HepG2 (cell line): ENCODE results near the gene PDE4D. TPM values are rescaled to one million over a fixed set of nuclear protein-coding genes. Genes with fewer than 3 reads are reported as not detected.

Experiments used
- ATAC-seq: fragments of 200-7000 bp; cut with Tn5 transposase; 3 replicates; pipeline ENCODE4 v1.9.1; 2020; ENCODE audit warnings: mild to moderate bottlenecking, moderate library complexity
- BruUV-seq: library from RNA; stranded (reverse); fragments of 400-500 nt; replicated peaks from 2 replicates; lab custom pipeline; 2021; lab: Mats Ljungman, UMichigan
- CTCF ChIA-PET: fragments of 300-600 bp; formaldehyde crosslinking; extraction: SDS; loops from one replicate; lab custom pipeline; 2021; ENCODE audit warnings: low total read pairs, inconsistent platforms, low intra/inter-chr PET ratio; lab: Yijun Ruan, JAX
- POLR2A ChIA-PET: fragments of 350-600 bp; sonication (Branson Sonifier 250); formaldehyde crosslinking; loops from one replicate; lab custom pipeline; 2020; ENCODE audit warnings: antibody characterized with exemption, inconsistent platforms; lab: Yijun Ruan, JAX
- DNase-seq: peaks from one replicate; pipeline ENCODE4 v3.0.0-alpha.2; 2015; ENCODE audit warnings: low spot score
- FAIRE-seq: peaks from 3 replicates; lab custom pipeline; 2011; peaks lifted over from hg19 to GRCh38; lab: Jason Lieb, UNC
- H2AFZ ChIP-seq: one replicate; pipeline ENCODE4 v1.6.1; 2011; ENCODE audit warnings: low read length, inconsistent platforms
- H3K27ac ChIP-seq: fragments of 300-600 bp; 3 replicates; pipeline ENCODE4 v1.8.0; 2011; ENCODE audit warnings: mixed run types, mild to moderate bottlenecking, mixed read lengths, low read length, inconsistent platforms; ENCODE audit not compliant: insufficient read depth; ENCODE audit errors: extremely low read length
- H3K27me3 ChIP-seq, 2 experiments: fragments of 200-600 bp in 1 of 2; 2 replicates in 1 of 2; 3 replicates in 1 of 2; pipeline versions ENCODE4 v1.6.0 to v1.8.0; 2011; ENCODE audit warnings: low read length in 2 of 2, mild to moderate bottlenecking in 2 of 2, moderate library complexity in 2 of 2, inconsistent platforms in 1 of 2; ENCODE audit not compliant: insufficient read depth in 2 of 2, control insufficient read depth in 1 of 2
- H3K36me3 ChIP-seq, 2 experiments: fragments of 200-600 bp in 1 of 2; replicated peaks in 1 of 2; 2 replicates in 1 of 2; 3 replicates in 1 of 2; pipeline versions ENCODE4 v1.5.1 to v1.8.0; 2011; ENCODE audit warnings: low read length in 2 of 2, inconsistent platforms in 1 of 2; ENCODE audit not compliant: insufficient read depth in 2 of 2, control insufficient read depth in 1 of 2
- H3K4me1 ChIP-seq: 2 replicates; pipeline ENCODE4 v1.5.1; 2012; ENCODE audit warnings: low read length, inconsistent platforms; ENCODE audit not compliant: insufficient read depth
- H3K4me2 ChIP-seq: 2 replicates; pipeline ENCODE4 v1.6.0; 2011; ENCODE audit warnings: low read depth, low read length, inconsistent platforms
- H3K4me3 ChIP-seq, 3 experiments: fragments of 200-600 bp in 1 of 3; sonication (generic), shearing (Covaris generic) in 1 of 3; replicated peaks in 1 of 3; 2 replicates each; pipeline ENCODE4 v1.5.1; 2011 to 2016; ENCODE audit warnings: low read length in 3 of 3, inconsistent platforms in 2 of 3, low read depth in 2 of 3, mild to moderate bottlenecking in 2 of 3, control low read depth in 1 of 3, mixed read lengths in 1 of 3; ENCODE audit not compliant: insufficient read depth in 1 of 3
- H3K79me2 ChIP-seq: one replicate; pipeline ENCODE4 v1.6.1; 2011; ENCODE audit warnings: low read length, inconsistent platforms; ENCODE audit not compliant: insufficient read depth
- H3K9ac ChIP-seq: 2 replicates; pipeline ENCODE4 v1.6.0; 2011; ENCODE audit warnings: mild to moderate bottlenecking, low read depth, low read length, inconsistent platforms; ENCODE audit not compliant: insufficient read depth
- H3K9me3 ChIP-seq: 2 replicates; pipeline ENCODE4 v1.5.1; 2012; ENCODE audit warnings: mild to moderate bottlenecking, low read length
- H4K20me1 ChIP-seq: 2 replicates; pipeline ENCODE4 v1.6.0; 2011; ENCODE audit warnings: inconsistent platforms, mild to moderate bottlenecking, low read length, moderate library complexity; ENCODE audit not compliant: insufficient read depth
- CBFB ChIP-seq: sonication (generic); formaldehyde crosslinking; IDR thresholded peaks from 2 replicates; pipeline ENCODE4 v1.4.0; 2020; ENCODE audit warnings: missing genetic modification reagents
- HNRNPK ChIP-seq: fragments of 200-400 bp; formaldehyde crosslinking; IDR thresholded peaks from 2 replicates; pipeline ENCODE4 v1.6.1; 2018; ENCODE audit warnings: low read length, low read depth, moderate library complexity, mild to moderate bottlenecking; ENCODE audit not compliant: poor library complexity, severe bottlenecking
- KDM2A ChIP-seq: sonication (generic); formaldehyde crosslinking; IDR thresholded peaks from 2 replicates; pipeline ENCODE4 v1.4.0; 2020; ENCODE audit warnings: low read depth, missing genetic modification reagents, borderline replicate concordance
- MXI1 ChIP-seq: IDR thresholded peaks from 3 replicates; pipeline ENCODE4 v1.6.1; 2012; ENCODE audit warnings: low read depth, low read length, inconsistent platforms, borderline replicate concordance
- PHF5A ChIP-seq: IDR thresholded peaks from one replicate; pipeline ENCODE4 v1.6.1; 2018; ENCODE audit warnings: low read depth, missing genetic modification reagents; ENCODE audit not compliant: unreplicated experiment
- RBFOX2 ChIP-seq: fragments of 200-400 bp; formaldehyde crosslinking; IDR thresholded peaks from 2 replicates; pipeline ENCODE4 v1.6.1; 2017; ENCODE audit warnings: low read depth, mild to moderate bottlenecking, low read length
- SMAD3 ChIP-seq: sonication (generic); formaldehyde crosslinking; IDR thresholded peaks from 2 replicates; pipeline ENCODE4 v1.4.0; 2020; ENCODE audit warnings: missing genetic modification reagents
- SMARCC2 ChIP-seq: fragments of 450-650 bp; IDR thresholded peaks from 2 replicates; pipeline ENCODE4 v1.6.1; 2017; ENCODE audit warnings: antibody characterized with exemption, mild to moderate bottlenecking
- YY1 ChIP-seq: IDR thresholded peaks from 2 replicates; pipeline ENCODE4 v1.6.1; 2011; ENCODE audit warnings: low read length, low read depth, moderate library complexity, mild to moderate bottlenecking; ENCODE audit not compliant: insufficient read depth, insufficient replicate concordance
- ZNF138 ChIP-seq: sonication (generic); formaldehyde crosslinking; IDR thresholded peaks from 2 replicates; pipeline ENCODE4 v1.5.0; 2020; ENCODE audit warnings: mild to moderate bottlenecking, low read depth, missing genetic modification reagents
- ZNF589 ChIP-seq: sonication (generic); formaldehyde crosslinking; conservative IDR thresholded peaks from 2 replicates; pipeline ENCODE4 v1.8.0; 2022; ENCODE audit warnings: mild to moderate bottlenecking, moderate library complexity, missing genetic modification reagents
- ZNF781 ChIP-seq: sonication (generic); formaldehyde crosslinking; IDR thresholded peaks from 2 replicates; pipeline ENCODE4 v1.5.1; 2020; ENCODE audit warnings: borderline replicate concordance, mild to moderate bottlenecking, missing genetic modification reagents; ENCODE audit errors: not compliant biosample characterization
- WGBS: methylation state at CpG from one replicate; pipeline ENCODE4 v1.1.6; 2017; ENCODE audit warnings: low lambda C conversion rate; 5-methylcytosine and 5-hydroxymethylcytosine counted together
- in situ Hi-C: cut with HindIII; loops from 2 replicates; pipeline ENCODE4 v1.10.0; 2017; ENCODE audit warnings: low pct_unique_long_range_greater_than_20kb; ENCODE audit not compliant: extremely low pct_ligation_motif_present
- intact Hi-C: fragments of 100-400 bp; cut with micrococcal nuclease; formaldehyde crosslinking; loops from one replicate; pipeline ENCODE4 v1.10.0; 2022; ENCODE audit not compliant: unreplicated experiment
- polyA plus RNA-seq, 8 experiments: library from polyadenylated mRNA; depleted of rRNA in 3 of 8; stranded (reverse) in 7 of 8; unstranded in 1 of 8; fragments of >200 nt; fragmentation: Illumina TruSeq in 4 of 8; extraction: Trizol in 4 of 8; gene quantifications; 2 replicates each; pipeline versions ENCODE4 v1.2.1 to v1.2.3, GENCODE V29; 2011 to 2016; ENCODE audit warnings: low read depth in 4 of 8, missing spikeins in 1 of 8, mixed read lengths in 1 of 8; ENCODE audit not compliant: insufficient read depth in 1 of 8
- total RNA-seq, 5 experiments: library from RNA; depleted of rRNA; stranded (reverse); fragments of >200 nt; fragmentation: Illumina TruSeq; extraction: Trizol; gene quantifications; 2 replicates each; pipeline ENCODE4 v1.2.3, GENCODE V29; 2016; ENCODE audit warnings: low read depth in 1 of 5
- TF ChIP-seq, protein P1 (sequence below): sonication (generic); formaldehyde crosslinking; IDR thresholded peaks from 2 replicates; pipeline ENCODE4 v1.9.0; 2022; ENCODE audit warnings: low read depth, missing genetic modification reagents
- TF ChIP-seq, protein P2 (sequence below): sonication (generic); formaldehyde crosslinking; IDR thresholded peaks from 2 replicates; pipeline ENCODE4 v1.4.0; 2020; ENCODE audit warnings: missing genetic modification reagents
- TF ChIP-seq, protein P3 (sequence below): sonication (generic); formaldehyde crosslinking; IDR thresholded peaks from 2 replicates; pipeline ENCODE4 v1.4.0; 2020; ENCODE audit warnings: missing genetic modification reagents
- TF ChIP-seq, protein P4 (sequence below): sonication (generic); formaldehyde crosslinking; IDR thresholded peaks from 2 replicates; pipeline ENCODE4 v1.5.0; 2020; ENCODE audit warnings: missing genetic modification reagents
- TF ChIP-seq, protein P5 (sequence below): sonication (generic); formaldehyde crosslinking; IDR thresholded peaks from 2 replicates; pipeline ENCODE4 v1.5.0; 2020; ENCODE audit warnings: mild to moderate bottlenecking, missing genetic modification reagents

PDE4D gene
- total and polyA plus RNA-seq, 2 of the 13 experiments (the other 11 are each of a cell fraction or from before 2014, with no cell fraction given) = 7.0 to 12.2 TPM

DNA sequence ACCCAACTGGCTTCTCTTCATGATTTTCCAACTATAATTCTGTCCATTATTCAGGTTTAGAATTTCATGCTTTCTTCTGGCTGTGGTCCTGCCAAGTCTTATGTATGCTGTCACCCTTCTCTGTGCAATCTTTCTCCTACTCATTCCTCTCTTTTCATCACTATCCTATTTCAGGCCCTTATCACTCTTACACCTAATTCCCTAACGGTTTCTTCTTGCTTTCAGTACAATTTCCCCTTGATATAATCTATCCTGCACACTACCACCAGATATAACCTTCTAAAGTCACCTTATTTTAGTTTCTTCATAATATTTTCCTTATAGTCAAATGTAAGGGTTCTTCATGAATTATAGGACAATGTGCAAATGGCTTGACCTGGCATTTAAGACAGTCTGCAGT, 874.4 kb downstream of the PDE4D start (continued):
- TF ChIP-seq ZNF589 (CRISPR knock-in tag) = no peak
- TF ChIP-seq, all 625 proteins: peak for 0

DNA sequence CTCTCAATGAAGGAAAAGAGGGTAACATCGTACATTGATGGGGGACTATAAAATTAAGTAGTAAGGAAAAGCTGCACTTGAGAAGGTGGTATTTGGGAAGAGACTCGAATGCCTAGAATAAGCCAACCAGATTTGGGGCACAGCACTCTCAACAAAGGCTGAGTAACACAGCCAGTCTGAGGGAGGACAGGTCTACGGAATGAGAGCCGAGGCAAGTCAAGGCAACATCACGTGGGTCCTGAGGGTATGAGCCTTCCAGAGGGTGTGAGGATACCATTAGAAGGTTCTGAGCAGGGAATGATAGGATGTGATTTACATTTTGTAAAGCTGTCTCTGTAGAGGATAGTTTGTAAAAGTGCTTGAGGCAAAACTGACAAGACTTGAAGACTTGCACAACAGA, 876.6 kb downstream of the PDE4D start:
- POLR2A ChIA-PET = no interaction called here
- TF ChIP-seq KDM2A (CRISPR knock-in tag) (no peak), MXI1 (no peak), YY1 (no peak), HNRNPK (no peak), ZNF781 (CRISPR knock-in tag) (no peak), ZNF138 (CRISPR knock-in tag) (no peak), SMAD3 (CRISPR knock-in tag) (no peak), CBFB (CRISPR knock-in tag) (no peak), RBFOX2 (no peak), SMARCC2 (no peak), PHF5A (CRISPR knock-in tag) (no peak)
- TF ChIP-seq, protein P1, sequence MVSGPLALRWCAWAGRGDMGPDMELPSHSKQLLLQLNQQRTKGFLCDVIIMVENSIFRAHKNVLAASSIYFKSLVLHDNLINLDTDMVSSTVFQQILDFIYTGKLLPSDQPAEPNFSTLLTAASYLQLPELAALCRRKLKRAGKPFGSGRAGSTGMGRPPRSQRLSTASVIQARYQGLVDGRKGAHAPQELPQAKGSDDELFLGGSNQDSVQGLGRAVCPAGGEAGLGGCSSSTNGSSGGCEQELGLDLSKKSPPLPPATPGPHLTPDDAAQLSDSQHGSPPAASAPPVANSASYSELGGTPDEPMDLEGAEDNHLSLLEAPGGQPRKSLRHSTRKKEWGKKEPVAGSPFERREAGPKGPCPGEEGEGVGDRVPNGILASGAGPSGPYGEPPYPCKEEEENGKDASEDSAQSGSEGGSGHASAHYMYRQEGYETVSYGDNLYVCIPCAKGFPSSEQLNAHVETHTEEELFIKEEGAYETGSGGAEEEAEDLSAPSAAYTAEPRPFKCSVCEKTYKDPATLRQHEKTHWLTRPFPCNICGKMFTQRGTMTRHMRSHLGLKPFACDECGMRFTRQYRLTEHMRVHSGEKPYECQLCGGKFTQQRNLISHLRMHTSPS (CRISPR knock-in tag) = no peak
- TF ChIP-seq, protein P2, sequence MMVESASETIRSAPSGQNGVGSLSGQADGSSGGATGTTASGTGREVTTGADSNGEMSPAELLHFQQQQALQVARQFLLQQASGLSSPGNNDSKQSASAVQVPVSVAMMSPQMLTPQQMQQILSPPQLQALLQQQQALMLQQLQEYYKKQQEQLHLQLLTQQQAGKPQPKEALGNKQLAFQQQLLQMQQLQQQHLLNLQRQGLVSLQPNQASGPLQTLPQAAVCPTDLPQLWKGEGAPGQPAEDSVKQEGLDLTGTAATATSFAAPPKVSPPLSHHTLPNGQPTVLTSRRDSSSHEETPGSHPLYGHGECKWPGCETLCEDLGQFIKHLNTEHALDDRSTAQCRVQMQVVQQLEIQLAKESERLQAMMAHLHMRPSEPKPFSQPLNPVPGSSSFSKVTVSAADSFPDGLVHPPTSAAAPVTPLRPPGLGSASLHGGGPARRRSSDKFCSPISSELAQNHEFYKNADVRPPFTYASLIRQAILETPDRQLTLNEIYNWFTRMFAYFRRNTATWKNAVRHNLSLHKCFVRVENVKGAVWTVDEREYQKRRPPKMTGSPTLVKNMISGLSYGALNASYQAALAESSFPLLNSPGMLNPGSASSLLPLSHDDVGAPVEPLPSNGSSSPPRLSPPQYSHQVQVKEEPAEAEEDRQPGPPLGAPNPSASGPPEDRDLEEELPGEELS = no peak
- TF ChIP-seq, protein P3, sequence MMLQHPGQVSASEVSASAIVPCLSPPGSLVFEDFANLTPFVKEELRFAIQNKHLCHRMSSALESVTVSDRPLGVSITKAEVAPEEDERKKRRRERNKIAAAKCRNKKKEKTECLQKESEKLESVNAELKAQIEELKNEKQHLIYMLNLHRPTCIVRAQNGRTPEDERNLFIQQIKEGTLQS (CRISPR knock-in tag) = no peak
- TF ChIP-seq, protein P4, sequence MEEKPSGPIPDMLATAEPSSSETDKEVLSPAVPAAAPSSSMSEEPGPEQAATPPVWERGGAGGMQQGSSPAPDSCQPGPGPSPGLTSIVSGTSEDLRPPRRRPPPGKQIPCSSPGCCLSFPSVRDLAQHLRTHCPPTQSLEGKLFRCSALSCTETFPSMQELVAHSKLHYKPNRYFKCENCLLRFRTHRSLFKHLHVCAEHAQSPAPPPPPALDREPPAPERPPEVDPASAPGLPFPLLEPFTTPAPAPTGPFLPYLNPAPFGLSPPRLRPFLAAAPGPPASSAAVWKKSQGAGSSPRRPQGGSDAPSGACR = no peak
- TF ChIP-seq, protein P5, sequence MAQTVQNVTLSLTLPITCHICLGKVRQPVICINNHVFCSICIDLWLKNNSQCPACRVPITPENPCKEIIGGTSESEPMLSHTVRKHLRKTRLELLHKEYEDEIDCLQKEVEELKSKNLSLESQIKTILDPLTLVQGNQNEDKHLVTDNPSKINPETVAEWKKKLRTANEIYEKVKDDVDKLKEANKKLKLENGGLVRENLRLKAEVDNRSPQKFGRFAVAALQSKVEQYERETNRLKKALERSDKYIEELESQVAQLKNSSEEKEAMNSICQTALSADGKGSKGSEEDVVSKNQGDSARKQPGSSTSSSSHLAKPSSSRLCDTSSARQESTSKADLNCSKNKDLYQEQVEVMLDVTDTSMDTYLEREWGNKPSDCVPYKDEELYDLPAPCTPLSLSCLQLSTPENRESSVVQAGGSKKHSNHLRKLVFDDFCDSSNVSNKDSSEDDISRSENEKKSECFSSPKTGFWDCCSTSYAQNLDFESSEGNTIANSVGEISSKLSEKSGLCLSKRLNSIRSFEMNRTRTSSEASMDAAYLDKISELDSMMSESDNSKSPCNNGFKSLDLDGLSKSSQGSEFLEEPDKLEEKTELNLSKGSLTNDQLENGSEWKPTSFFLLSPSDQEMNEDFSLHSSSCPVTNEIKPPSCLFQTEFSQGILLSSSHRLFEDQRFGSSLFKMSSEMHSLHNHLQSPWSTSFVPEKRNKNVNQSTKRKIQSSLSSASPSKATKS (CRISPR knock-in tag) = no peak

More for the DNA sequence above, 876.6 kb downstream of the PDE4D start:
- intact Hi-C loops = no loop called here
- no peak overlapping the region for H3K9ac ChIP-seq
- no peak overlapping the region for H2AFZ ChIP-seq
- H3K27me3 ChIP-seq = no peaks in the 10 kb centered on the region; a peak in 1 of 5 replicates
- H3K4me2 ChIP-seq = no peak overlapping the region
- peaks cover 11% of the 10 kb centered on the region for H3K4me1 ChIP-seq
- no peaks in the 10 kb centered on the region; the same call in 1 of the 2 replicates for H4K20me1 ChIP-seq
- CTCF ChIA-PET = no interaction called here
- no TSS peak for BruUV-seq
- in situ Hi-C loops = no loop called here
- H3K36me3 ChIP-seq = no peaks in the 10 kb centered on the region
- no peak overlapping the region for H3K27ac ChIP-seq
- no peaks in the 10 kb centered on the region for H3K79me2 ChIP-seq
- 70% methylated on average over 5 of the region's 5 CpGs for WGBS
- no peak overlapping the region for H3K4me3 ChIP-seq
- DNase-seq (no peak), ATAC-seq (no peak), FAIRE-seq (no peak)
- no peaks in the 10 kb centered on the region for H3K9me3 ChIP-seq
